Stimulated activated CD4-positive, alpha-beta T cell treated with anti-CD3 and anti-CD28 coated beads, Interleukin-1b, Interleukin-23, amount 100 ng/mL, for 24 hours (primary cell): Measurements from ENCODE around the gene SLC22A23.

Experiments
- DNase-seq, 4 experiments: peaks; one replicate each; pipeline ENCODE4 v3.0.0-alpha.2; 2020; ENCODE audit warnings: low read depth in 4 of 4, low spot score in 1 of 4

Gene SLC22A23

GRCh38 chr6:3322366-3322890 is 134.4 kb downstream of the SLC22A23 start:
- no peak for DNase-seq

- no peak for DNase-seq
Measured at GRCh38 chr6:3321875-3322274, 135.0 kb downstream of the SLC22A23 start.

GRCh38 chr6:3321042-3321441 is 135.8 kb downstream of the SLC22A23 start:
- no peak for DNase-seq

- DNase-seq = no peak
Measured at GRCh38 chr6:3320238-3320811, 136.5 kb downstream of the SLC22A23 start.

GRCh38 chr6:3319610-3320200 is 137.1 kb downstream of the SLC22A23 start:
- DNase-seq = no peak

- DNase-seq = no peak
Measured at GRCh38 chr6:3318821-3319540, 137.9 kb downstream of the SLC22A23 start.

GRCh38 chr6:3318226-3318625 is 138.6 kb downstream of the SLC22A23 start:
- DNase-seq = peak; percentile 1 to 55 (median 16)

GRCh38 chr6:3317741-3318211 is 139.1 kb downstream of the SLC22A23 start:
- DNase-seq = no peak

- no peak for DNase-seq
Measured at GRCh38 chr6:3316818-3317217, 140.0 kb downstream of the SLC22A23 start.

- no peak for DNase-seq
Measured at GRCh38 chr6:3316331-3316730, 140.5 kb downstream of the SLC22A23 start.

GRCh38 chr6:3315841-3316240 is 141.0 kb downstream of the SLC22A23 start:
- no peak for DNase-seq

GRCh38 chr6:3314621-3315467 is 142.0 kb downstream of the SLC22A23 start:
- DNase-seq = no peak

- no peak for DNase-seq
Measured at GRCh38 chr6:3314176-3314575, 142.7 kb downstream of the SLC22A23 start.

- DNase-seq = no peak
Measured at GRCh38 chr6:3312604-3313231, 144.1 kb downstream of the SLC22A23 start.

GRCh38 chr6:3311826-3312225 is 145.0 kb downstream of the SLC22A23 start:
- DNase-seq = no peak

GRCh38 chr6:3310703-3311102 is 146.1 kb downstream of the SLC22A23 start:
- DNase-seq = no peak

GRCh38 chr6:3310051-3310448 is 146.8 kb downstream of the SLC22A23 start:
- DNase-seq = no peak

GRCh38 chr6:3309391-3310050 is 147.3 kb downstream of the SLC22A23 start:
- DNase-seq = no peak

- no peak for DNase-seq
Measured at GRCh38 chr6:3308106-3308505, 148.7 kb downstream of the SLC22A23 start.

- no peak for DNase-seq
Measured at GRCh38 chr6:3307436-3307835, 149.4 kb downstream of the SLC22A23 start.
